HepG2 (cell line): ENCODE results near the gene KCNQ5. TPM values are rescaled to one million over a fixed set of nuclear protein-coding genes. Genes with fewer than 3 reads are reported as not detected.

ENCODE experiments used
- ATAC-seq: fragments of 200-7000 bp; cut with Tn5 transposase; 3 replicates; pipeline ENCODE4 v1.9.1; 2020; ENCODE audit warnings: mild to moderate bottlenecking, moderate library complexity
- BruUV-seq: library from RNA; stranded (reverse); fragments of 400-500 nt; replicated peaks from 2 replicates; lab custom pipeline; 2021; lab: Mats Ljungman, UMichigan
- CTCF ChIA-PET: fragments of 300-600 bp; formaldehyde crosslinking; extraction: SDS; loops from one replicate; lab custom pipeline; 2021; ENCODE audit warnings: low total read pairs, inconsistent platforms, low intra/inter-chr PET ratio; lab: Yijun Ruan, JAX
- POLR2A ChIA-PET: fragments of 350-600 bp; sonication (Branson Sonifier 250); formaldehyde crosslinking; loops from one replicate; lab custom pipeline; 2020; ENCODE audit warnings: antibody characterized with exemption, inconsistent platforms; lab: Yijun Ruan, JAX
- DNase-seq: peaks from one replicate; pipeline ENCODE4 v3.0.0-alpha.2; 2015; ENCODE audit warnings: low spot score
- FAIRE-seq: peaks from 3 replicates; lab custom pipeline; 2011; peaks lifted over from hg19 to GRCh38; lab: Jason Lieb, UNC
- H2AFZ ChIP-seq: one replicate; pipeline ENCODE4 v1.6.1; 2011; ENCODE audit warnings: low read length, inconsistent platforms
- H3K27ac ChIP-seq: fragments of 300-600 bp; 3 replicates; pipeline ENCODE4 v1.8.0; 2011; ENCODE audit warnings: mixed run types, mild to moderate bottlenecking, mixed read lengths, low read length, inconsistent platforms; ENCODE audit not compliant: insufficient read depth; ENCODE audit errors: extremely low read length
- H3K27me3 ChIP-seq, 2 experiments: fragments of 200-600 bp in 1 of 2; 2 replicates in 1 of 2; 3 replicates in 1 of 2; pipeline versions ENCODE4 v1.6.0 to v1.8.0; 2011; ENCODE audit warnings: low read length in 2 of 2, mild to moderate bottlenecking in 2 of 2, moderate library complexity in 2 of 2, inconsistent platforms in 1 of 2; ENCODE audit not compliant: insufficient read depth in 2 of 2, control insufficient read depth in 1 of 2
- H3K36me3 ChIP-seq, 2 experiments: fragments of 200-600 bp in 1 of 2; replicated peaks in 1 of 2; 2 replicates in 1 of 2; 3 replicates in 1 of 2; pipeline versions ENCODE4 v1.5.1 to v1.8.0; 2011; ENCODE audit warnings: low read length in 2 of 2, inconsistent platforms in 1 of 2; ENCODE audit not compliant: insufficient read depth in 2 of 2, control insufficient read depth in 1 of 2
- H3K4me1 ChIP-seq: 2 replicates; pipeline ENCODE4 v1.5.1; 2012; ENCODE audit warnings: low read length, inconsistent platforms; ENCODE audit not compliant: insufficient read depth
- H3K4me2 ChIP-seq: 2 replicates; pipeline ENCODE4 v1.6.0; 2011; ENCODE audit warnings: low read depth, low read length, inconsistent platforms
- H3K4me3 ChIP-seq, 3 experiments: fragments of 200-600 bp in 1 of 3; sonication (generic), shearing (Covaris generic) in 1 of 3; replicated peaks in 1 of 3; 2 replicates each; pipeline ENCODE4 v1.5.1; 2011 to 2016; ENCODE audit warnings: low read length in 3 of 3, inconsistent platforms in 2 of 3, low read depth in 2 of 3, mild to moderate bottlenecking in 2 of 3, control low read depth in 1 of 3, mixed read lengths in 1 of 3; ENCODE audit not compliant: insufficient read depth in 1 of 3
- H3K79me2 ChIP-seq: one replicate; pipeline ENCODE4 v1.6.1; 2011; ENCODE audit warnings: low read length, inconsistent platforms; ENCODE audit not compliant: insufficient read depth
- H3K9ac ChIP-seq: 2 replicates; pipeline ENCODE4 v1.6.0; 2011; ENCODE audit warnings: mild to moderate bottlenecking, low read depth, low read length, inconsistent platforms; ENCODE audit not compliant: insufficient read depth
- H3K9me3 ChIP-seq: 2 replicates; pipeline ENCODE4 v1.5.1; 2012; ENCODE audit warnings: mild to moderate bottlenecking, low read length
- H4K20me1 ChIP-seq: 2 replicates; pipeline ENCODE4 v1.6.0; 2011; ENCODE audit warnings: inconsistent platforms, mild to moderate bottlenecking, low read length, moderate library complexity; ENCODE audit not compliant: insufficient read depth
- GMEB1 ChIP-seq: sonication (generic); formaldehyde crosslinking; IDR thresholded peaks from 2 replicates; pipeline ENCODE4 v1.5.1; 2020; ENCODE audit warnings: missing genetic modification reagents, mild to moderate bottlenecking, borderline replicate concordance
- WGBS: methylation state at CpG from one replicate; pipeline ENCODE4 v1.1.6; 2017; ENCODE audit warnings: low lambda C conversion rate; 5-methylcytosine and 5-hydroxymethylcytosine counted together
- in situ Hi-C: cut with HindIII; loops from 2 replicates; pipeline ENCODE4 v1.10.0; 2017; ENCODE audit warnings: low pct_unique_long_range_greater_than_20kb; ENCODE audit not compliant: extremely low pct_ligation_motif_present
- intact Hi-C: fragments of 100-400 bp; cut with micrococcal nuclease; formaldehyde crosslinking; loops from one replicate; pipeline ENCODE4 v1.10.0; 2022; ENCODE audit not compliant: unreplicated experiment
- polyA plus RNA-seq, 8 experiments: library from polyadenylated mRNA; depleted of rRNA in 3 of 8; stranded (reverse) in 7 of 8; unstranded in 1 of 8; fragments of >200 nt; fragmentation: Illumina TruSeq in 4 of 8; extraction: Trizol in 4 of 8; gene quantifications; 2 replicates each; pipeline versions ENCODE4 v1.2.1 to v1.2.3, GENCODE V29; 2011 to 2016; ENCODE audit warnings: low read depth in 4 of 8, missing spikeins in 1 of 8, mixed read lengths in 1 of 8; ENCODE audit not compliant: insufficient read depth in 1 of 8
- total RNA-seq, 5 experiments: library from RNA; depleted of rRNA; stranded (reverse); fragments of >200 nt; fragmentation: Illumina TruSeq; extraction: Trizol; gene quantifications; 2 replicates each; pipeline ENCODE4 v1.2.3, GENCODE V29; 2016; ENCODE audit warnings: low read depth in 1 of 5
- TF ChIP-seq, protein P1 (sequence below): sonication (generic); formaldehyde crosslinking; IDR thresholded peaks from 2 replicates; pipeline ENCODE4 v1.4.0; 2020; ENCODE audit warnings: missing genetic modification reagents

Gene KCNQ5
- total and polyA plus RNA-seq, 2 of the 13 experiments (the other 11 are each of a cell fraction or from before 2014, with no cell fraction given) = 0.04 TPM; not detected in 1

DNA sequence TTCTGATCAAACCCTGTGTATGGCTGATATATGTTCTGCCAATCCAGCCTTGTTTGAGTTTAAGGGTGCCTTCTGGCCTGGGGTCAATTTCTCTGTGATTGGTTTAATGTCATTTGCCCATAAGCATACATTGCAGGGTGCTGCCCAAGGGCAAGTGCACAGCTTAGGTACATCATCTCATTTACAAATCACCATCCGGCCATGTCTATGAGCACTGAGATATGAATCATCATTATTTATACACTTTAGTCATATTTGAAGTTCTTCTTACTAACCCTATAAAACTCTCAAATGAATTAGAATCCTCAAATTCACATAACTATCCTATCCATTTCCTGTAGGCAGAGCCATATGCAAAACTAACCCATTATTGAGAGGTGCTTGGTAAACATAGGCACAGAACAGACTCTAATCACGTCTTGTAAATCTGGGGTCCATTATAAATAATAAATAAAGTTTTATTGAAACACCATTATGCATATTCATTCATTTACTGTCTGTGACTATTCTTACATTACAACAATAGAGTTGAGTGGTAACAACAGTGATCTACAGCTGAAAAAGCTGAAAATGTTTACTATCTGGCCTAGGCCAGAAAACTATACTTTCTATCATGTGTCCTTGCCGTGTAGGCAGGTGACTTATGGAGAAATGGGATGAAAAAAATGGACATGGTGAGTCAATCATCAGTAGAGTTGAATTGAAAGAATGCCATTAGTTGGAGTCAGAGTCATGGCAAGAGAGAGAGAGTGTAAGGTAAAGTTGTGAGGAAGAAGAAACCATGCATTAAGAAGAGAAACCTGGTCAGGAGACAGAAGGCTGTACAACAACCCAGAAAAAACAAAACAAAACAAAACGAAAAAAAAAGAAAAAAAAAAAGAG lies 25.0 kb downstream of the KCNQ5 start:
- Histone ChIP-seq H3K27ac (no peak overlapping the region), H3K36me3 (no peaks in the 10 kb centered on the region), H3K79me2 (no peaks in the 10 kb centered on the region), H3K27me3 (no peaks in the 10 kb centered on the region), H4K20me1 (no peaks in the 10 kb centered on the region), H2AFZ (no peak overlapping the region), H3K4me2 (no peak overlapping the region), H3K9me3 (no peaks in the 10 kb centered on the region), H3K4me3 (no peak overlapping the region), H3K9ac (no peak overlapping the region), H3K4me1 (no peaks in the 10 kb centered on the region)
- ATAC-seq (no peak), DNase-seq (no peak), FAIRE-seq (no peak)
- ChIA-PET CTCF (no interaction called here), POLR2A (no interaction called here)
- BruUV-seq = no TSS peak
- no peak for TF ChIP-seq GMEB1 (CRISPR knock-in tag)
- TF ChIP-seq, protein P1, sequence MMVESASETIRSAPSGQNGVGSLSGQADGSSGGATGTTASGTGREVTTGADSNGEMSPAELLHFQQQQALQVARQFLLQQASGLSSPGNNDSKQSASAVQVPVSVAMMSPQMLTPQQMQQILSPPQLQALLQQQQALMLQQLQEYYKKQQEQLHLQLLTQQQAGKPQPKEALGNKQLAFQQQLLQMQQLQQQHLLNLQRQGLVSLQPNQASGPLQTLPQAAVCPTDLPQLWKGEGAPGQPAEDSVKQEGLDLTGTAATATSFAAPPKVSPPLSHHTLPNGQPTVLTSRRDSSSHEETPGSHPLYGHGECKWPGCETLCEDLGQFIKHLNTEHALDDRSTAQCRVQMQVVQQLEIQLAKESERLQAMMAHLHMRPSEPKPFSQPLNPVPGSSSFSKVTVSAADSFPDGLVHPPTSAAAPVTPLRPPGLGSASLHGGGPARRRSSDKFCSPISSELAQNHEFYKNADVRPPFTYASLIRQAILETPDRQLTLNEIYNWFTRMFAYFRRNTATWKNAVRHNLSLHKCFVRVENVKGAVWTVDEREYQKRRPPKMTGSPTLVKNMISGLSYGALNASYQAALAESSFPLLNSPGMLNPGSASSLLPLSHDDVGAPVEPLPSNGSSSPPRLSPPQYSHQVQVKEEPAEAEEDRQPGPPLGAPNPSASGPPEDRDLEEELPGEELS (CRISPR knock-in tag) = no peak
- intact Hi-C loops = no loop called here
- 14% methylated on average over 4 of the region's 4 CpGs for WGBS
- in situ Hi-C loops = no loop called here
